Activated CD4-positive, alpha-beta T cell treated with anti-CD3 and anti-CD28 coated beads, Interleukin-2, amount 50 U/mL, for 48 hours (primary cell): ENCODE measurements around the gene FGD2.
"Not testable (repeated sequence)": the region's sequence is repeated elsewhere in the genome, so short reads cannot be mapped to it uniquely, and the experiment has no call there.

Source experiments
- DNase-seq, 2 experiments: peaks; one replicate each; pipeline ENCODE4 v3.0.0-alpha.2; 2020

Gene FGD2

DNA sequence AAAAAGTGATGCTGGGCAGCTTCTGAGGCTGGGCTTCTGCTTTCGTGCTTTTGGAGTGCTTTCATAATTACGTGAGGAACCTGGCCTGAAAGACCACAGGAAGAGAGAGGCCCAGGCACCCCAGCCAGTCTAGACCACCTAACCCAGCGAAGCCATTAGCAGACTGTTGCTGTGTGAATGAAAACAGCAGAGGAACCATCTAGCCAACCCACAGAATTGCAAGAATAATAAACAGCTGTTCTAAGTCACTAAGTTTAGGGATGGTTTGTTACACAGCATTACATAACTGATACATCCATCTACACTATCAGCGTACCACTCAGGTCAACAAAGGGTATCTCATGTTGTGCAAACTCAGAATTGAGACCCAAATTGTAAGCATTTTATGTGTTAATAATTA is 34.5 kb downstream of the FGD2 start:
- DNase-seq = no peak

DNA sequence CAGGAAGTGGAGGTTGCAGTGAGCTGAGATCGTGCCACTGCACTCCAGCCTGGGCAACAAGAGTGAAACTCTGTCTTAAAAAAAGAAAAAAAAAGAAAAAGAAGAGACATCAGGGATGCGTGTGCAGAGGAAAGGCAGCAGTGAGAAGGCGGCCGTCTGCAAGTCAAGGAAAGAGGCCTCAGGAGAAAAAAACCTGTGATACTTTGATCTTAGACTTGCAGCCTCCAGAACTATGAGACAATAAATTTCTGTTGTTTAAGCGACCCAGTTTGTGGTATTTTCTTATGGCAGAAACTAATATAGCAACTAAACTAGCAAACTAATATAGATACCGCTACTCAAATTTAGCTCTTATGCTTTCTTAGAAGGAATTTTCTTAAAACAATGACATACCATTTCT is 36.1 kb downstream of the FGD2 start:
- no peak for DNase-seq

DNA sequence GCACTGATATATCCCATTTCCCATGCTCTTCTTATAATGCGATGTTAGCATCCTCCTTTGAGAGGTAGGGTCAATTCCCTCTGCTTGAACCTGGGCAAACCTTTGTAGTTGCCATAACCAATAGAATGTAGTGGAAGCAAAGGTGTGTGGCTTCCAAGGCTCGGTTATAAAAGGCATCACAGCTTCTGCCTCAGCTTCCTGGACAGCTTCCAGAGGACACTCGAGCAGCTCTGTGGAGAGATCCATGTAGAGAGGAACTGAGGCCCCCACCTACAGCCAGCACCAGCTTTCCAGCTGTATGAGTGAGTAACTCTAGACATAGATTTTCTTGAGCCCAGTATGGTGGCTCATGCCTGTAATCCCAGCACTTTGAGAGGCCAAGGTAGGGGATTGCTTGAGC is 36.7 kb downstream of the FGD2 start:
- no peak for DNase-seq

DNA sequence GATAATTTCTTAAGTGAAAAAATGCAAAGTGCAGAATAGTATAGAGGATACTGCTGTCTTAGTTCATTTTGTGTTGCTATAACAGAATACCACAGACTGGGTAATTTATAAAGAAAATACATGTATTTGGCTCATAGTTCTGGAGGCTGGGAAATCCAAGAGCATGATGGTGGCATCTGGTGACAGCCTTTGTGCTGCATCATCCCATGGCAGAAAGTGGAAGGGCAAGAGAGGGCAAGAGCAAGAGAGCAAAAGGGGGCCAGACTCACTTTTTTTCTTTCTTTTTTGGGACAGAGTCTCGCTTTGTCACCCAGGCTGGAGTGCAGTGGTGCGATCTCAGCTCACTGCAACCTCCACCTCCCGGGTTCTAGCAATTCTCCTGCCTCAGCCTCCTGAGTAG is 37.6 kb downstream of the FGD2 start:
- DNase-seq = not testable (repeated sequence)

DNA sequence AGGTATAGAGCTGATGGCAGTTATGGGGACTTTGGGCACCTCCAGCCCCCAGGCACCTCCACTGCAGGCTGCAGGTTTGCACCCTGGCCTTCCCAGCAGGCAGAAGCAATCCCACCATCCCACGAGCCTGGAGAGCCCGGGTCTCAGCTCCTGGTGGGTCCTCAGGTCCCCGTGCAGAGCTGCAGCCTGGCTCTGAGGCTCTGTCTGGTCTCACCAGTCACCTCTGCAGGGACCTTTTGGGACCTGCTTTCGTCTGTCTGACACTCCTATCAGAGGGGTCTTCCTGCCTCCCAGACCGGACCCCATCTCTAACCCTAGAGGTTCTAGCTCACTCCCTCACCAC is 41.9 kb downstream of the FGD2 start:
- DNase-seq = no peak

DNA sequence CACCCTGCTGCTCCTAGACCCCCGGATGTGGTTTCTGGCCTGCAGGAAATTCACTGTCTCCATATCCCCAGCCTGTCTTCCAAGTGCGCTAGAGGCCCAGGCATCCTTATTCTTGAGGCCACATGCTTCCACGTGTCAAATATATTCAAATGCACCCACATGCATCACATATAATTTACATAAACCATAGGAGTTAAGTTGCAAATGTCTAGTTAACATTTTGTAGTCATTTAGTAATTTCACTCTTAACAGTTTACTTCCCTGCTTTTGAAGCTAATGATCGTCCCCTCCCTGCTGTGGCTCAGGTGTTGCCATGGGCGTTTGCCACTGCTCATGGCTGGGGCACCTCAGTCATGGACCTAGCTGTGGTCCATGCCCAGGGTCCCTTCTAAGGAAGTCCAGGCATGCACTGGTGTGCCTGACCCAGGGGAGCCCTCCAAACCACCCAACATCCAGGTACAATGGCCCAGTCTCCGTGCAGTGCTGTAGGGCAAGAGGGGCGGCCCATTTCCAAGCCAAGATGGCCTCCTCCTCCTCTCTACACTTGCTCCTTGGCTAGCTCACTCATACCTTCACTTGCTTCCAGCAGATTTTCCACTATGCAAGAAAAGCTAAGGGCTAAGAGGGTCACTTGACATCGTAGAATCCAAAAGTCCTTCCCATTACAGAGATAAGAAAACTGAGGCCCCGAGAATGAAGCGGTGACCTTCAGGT is 42.4 kb downstream of the FGD2 start:
- peak in 1 of 2 experiments; percentile 42 for DNase-seq

DNA sequence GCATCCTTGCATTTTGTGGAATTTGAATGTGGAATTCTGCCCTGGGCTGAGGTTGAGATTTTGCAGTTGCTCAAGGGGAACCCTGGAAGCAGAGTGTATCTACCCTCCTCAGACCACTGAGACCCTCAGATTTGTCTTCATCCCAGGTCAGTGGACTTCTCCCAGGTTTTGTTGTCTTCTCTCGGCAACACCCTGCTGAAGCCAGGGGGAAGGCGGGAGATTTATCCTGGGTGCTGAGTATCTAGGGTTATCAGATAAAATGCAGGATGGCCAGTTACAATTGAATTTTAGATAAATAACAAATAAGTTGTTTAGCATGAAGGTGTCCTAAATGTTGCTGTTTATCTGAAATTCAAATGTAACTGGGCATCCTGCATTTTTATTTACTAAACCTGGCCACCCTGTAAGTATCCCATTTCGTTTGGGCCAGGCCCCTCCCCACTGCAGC is 43.0 kb downstream of the FGD2 start:
- DNase-seq = no peak

DNA sequence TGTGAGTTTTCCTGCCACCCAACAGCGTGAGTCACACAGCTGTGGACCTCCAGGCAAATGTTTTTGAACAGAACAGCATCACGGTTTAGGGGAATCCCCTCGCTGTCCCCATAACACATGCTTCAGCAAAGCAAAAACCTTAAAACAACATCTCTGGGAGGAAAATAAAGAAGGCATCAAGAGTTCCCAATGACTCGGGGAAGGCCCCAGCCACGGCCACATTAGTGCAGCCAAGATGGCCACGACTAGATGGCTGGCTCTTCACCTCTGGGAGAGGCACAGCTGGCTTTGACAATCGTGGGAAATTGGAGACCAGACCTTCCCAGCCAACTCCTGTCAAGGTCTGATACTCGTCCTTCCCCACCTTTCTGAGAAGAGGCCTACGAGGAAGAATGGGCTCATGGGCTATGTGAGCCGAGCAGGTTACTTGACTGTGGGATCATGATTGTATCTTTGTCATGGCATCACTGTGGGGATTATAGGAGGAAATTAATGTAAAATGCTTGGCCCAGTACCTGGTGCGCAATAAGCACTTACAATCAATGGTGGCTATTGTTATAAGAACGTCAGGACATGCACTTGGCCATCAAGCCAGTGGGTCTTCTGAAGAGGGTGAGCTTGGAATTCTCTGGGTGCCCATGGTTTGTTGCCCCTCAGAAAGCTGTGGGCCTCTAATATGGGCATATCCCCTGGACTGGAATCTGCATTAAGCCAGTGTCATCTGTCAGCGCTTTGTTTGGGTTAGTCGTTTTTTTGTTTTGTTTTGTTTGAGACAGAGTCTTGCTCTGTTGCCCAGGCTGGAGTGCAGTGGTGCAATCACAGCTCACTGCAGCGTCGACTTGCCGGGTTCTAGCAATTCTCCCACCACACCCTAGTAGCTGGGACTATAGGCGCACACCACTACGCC is 43.6 kb downstream of the FGD2 start:
- peak; percentile 75 to 79 for DNase-seq

DNA sequence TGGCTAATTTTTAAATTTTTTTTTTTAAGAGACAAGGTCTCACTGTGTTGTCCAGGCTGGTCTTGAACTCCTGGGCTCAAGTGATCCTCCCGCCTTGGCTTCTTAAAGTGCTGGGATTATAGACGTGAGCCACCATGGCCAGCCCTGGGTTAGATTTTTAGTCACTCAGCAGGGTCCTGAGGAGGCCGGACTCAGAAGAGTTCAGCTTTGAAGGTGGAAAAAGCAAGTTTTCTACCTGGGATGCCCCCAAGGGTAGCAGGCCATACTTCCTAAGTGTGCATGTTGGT is 44.2 kb downstream of the FGD2 start:
- DNase-seq = peak in 1 of 2 experiments; percentile 36

DNA sequence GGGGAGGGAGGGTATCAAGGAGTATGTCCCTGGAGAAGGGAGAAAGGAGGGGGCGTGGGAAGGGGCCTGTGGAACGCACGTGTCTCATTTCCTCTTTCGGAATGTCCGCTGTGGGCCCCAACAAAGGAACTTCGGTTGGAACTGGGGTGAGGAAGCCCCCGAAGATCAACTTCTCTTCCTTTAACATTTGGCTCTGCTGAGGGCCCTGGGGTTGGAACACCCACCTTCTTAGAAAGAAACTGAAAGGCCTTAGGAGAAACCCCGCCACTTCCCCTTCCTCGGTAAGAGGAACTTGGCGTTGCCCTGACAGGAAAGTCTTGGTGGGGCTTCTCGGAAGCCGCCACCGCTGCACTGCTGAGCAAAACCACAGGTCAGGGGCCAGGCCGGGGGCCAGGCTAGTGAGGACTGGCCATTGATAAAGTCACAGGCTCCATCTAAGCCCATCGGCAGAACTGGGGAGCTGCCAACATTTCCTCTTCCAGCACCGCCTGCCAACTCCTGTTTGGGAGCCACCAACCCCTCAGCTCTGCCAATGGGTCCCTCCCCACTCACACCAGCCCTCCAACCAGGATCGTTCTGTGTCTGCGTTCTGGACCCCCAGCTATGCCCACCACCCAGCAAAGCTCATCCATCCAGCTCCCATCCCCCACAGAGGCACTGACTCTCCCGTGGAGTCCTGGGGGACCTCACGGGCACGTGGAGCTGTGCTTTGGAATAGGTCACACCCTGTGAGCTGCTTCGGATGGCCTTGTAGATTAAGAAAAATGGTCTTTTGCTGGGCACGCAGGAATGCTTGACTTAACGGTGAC is 44.8 kb downstream of the FGD2 start:
- peak; percentile 69 to 77 for DNase-seq

DNA sequence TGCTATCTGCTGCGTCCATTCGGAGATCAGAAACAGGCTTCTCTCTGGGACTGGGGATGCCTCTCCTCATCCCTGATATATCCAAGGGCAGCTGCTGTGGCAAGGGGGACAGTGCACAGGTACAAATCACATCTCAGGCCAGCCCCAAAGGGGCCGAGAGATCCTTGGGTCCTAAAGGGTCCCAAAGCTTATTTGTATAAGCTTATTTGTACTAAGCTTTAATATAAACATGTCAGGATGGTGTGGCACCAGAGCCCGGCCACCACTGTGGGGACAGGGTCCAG is 45.3 kb downstream of the FGD2 start:
- no peak for DNase-seq

DNA sequence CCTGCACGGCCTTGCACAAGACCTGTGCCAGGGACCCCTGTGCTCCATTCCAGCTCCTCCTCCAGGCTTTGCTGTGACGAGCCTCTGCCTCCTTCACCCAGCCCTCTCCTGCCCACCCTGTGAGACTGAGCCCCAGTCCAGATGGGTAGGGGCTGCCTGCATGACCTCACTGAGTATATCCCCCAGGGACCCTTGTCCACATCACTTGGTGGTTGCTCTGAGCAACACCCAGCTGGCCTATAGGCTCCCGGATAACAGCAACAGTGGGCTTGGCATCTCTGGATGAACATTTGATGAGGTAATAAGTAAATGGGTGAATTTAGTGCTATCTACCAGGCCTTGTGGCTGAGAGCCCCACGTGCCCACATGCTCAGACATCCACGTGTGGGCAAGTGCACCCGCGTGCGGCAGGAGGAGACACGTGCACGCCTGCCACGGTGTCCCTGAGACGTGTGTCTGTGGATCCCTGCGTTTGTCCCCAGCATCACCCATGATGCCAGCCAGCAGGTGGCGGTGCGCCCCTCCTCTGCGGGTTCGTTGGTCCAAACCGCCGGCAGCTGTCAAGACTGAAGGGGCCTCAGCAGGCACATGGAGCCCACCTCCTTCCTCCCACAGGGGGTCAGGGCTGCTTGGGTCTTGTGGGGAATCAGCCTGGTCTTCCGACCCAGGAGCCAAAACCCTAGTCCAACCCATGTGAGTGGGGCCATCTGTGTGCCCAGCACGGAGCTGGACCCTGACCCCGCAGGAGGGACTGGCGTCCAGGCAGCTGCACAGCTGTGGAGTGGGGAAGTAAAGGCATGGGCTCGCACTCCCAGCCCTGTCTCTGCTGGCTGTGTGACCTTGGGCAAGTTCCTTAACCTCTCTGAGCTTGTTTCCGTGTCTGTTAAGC is 45.9 kb downstream of the FGD2 start:
- DNase-seq = peak; percentile 94 to 95

DNA sequence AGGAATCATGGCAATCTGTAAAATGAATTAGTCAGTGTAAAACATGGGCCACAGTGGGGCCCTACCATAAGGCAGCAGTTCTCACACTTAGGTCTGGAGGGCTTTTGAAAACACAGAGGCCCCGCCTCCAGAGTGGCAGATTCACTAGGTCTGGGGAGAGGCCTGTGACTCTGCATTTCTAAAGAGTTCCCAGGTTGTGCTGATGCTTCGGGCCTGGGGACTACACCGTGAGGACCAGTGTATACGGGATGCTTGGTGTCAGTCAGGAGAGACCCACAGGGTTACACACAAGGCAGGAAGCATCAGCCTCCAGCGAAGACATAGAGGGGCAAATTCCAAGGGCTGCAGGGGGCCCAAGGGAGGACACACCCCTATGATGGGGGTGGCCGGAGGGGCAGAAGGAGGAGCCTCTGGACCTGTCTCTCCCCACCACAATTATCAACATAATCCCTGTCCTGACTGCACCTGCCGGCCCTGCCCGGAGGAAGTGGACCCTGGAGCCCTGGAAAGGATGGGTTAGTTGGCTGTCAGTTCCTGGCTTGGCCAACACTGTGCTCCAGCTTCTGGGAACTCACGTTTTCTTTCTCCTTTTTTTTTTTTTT is 46.7 kb downstream of the FGD2 start:
- peak; percentile 34 to 37 for DNase-seq

DNA sequence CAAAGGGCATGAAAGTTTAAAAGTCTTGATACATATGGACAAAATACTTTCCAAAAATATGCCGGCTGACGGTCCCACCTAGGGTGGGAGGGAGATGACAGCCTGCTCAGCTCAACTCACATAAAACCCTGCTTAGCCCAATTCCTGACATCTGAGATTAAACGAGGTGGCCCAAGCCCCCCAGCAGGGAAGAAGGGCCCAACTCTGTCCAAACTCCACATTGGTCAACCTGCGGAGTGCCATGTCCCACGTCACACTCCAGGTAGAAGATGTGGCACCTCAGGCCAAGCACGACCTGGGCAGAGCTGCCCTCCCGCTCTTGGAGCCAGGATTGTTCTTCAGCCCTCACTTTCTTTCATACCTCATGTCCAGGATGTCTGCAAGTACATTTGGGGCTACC is 48.2 kb downstream of the FGD2 start:
- no peak for DNase-seq

DNA sequence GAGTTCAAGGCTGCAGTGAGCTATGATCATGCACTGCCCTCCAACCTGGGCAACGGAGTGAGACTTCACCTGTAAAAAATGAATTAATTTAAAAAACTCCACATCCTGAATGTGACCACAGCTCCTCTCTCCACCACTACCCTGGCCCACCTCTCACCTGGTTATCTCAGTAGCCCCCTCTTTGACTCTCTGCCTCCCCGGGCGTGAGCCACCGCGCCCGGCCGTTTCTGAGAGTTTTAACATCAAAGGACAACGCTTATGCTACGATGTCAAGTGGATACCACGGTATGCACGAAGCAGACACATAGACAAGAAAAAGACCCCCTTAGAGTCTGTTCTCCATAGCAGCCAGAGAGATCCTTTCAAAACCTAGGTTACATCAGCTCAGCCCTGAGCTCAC is 48.7 kb downstream of the FGD2 start:
- DNase-seq = no peak

DNA sequence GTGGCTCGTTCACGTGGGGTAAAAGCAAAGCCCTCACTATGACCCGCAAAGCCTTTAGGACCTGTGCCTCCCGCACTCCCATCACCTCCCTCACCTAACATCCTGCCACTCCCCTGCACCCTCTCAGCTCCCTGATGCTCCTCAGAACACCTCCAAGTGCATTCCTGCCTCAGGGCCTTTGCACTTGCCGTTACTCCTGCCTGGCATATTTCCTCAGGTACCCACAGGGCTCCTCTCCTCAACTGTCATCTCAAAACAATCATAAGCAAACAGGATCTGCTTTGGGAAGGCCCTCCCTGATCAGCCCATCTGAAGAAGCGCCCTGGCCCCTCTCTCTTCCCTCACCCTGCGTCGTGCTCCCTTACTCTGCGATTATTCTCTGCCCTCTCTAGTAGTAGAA is 49.1 kb downstream of the FGD2 start:
- DNase-seq = no peak

DNA sequence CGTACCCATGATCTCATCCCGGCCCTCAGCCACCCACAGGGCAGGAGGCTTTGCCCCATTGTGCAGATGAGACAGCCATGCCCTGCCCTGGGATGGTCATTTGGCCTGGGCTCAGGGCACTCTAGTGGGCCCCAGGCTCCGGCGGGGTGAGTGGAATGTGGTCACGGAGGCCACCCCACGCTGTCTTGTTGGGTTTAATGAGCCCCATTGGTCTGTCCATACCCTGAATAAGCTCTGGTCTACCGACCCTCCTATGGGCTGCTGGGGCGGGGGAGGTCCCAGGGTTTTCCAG is 50.6 kb downstream of the FGD2 start:
- no peak for DNase-seq

DNA sequence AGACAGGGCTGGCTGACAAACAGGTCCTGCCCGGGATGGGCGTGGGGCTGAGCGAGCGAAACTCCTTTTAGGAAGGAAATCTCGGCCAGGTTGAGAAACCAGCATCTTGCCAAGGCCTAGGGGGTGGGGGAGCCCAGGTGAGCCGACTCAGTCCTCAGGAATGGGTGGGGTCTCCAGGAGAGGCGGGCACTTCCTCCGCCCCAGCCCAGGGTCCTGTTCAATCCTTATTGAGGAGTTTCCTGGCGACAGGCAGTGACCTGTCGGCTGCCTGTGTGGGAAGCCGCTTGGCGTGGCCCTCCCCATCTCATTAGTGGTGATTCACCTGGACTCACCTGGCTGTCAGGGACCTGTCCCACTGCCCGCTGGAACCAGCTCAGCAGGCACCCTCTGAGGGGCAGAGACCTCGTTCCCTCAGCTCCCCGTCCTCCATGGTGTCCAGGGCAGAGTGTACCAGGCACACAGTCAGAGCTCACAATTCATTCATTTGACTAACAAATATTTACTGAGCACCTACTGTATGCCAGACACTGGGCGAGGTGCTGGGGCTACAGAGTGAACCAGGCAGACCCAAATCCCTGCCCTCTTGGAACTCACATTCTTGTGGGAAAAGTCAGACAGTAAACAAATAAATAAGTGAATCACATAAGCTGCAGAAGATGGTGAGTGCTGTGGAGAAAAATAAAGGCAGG is 51.1 kb downstream of the FGD2 start:
- DNase-seq = no peak

DNA sequence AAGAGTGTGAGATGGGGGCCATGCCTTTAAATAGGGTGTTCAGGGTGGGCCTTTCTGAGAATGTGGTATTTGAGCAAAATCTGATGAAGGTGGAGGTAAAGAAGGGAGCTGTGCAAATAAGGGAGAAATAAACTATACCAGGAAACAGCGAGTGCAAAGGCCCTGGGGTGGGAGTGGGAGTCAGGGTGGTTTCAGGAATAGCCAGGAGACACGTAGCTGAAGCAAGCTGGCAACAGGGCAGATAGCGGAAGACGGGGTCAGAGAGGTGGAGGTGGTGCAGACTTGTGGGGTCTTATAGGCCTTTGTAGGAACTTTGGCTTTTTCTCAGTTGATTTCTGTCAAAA is 51.6 kb downstream of the FGD2 start:
- no peak for DNase-seq

DNA sequence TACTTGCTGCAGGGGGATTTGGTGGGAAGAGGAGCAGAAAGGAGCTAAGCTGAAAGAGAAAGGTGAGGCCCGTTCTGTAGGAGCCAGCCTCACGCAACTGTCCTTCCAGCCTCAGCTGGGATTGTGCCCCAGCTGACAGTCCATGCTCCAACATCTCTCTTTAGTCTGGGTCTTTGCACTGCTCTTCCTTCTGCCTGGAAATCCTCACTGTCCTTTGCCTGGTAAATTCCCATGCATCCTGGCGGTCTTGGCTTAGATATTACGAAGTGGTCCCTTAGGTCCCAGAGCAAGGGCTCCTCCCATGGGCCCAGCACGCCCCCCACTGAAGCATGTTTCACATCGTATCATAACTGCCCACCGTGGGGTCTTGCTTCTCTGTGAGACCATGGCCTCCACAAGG is 52.2 kb downstream of the FGD2 start:
- DNase-seq = no peak

DNA sequence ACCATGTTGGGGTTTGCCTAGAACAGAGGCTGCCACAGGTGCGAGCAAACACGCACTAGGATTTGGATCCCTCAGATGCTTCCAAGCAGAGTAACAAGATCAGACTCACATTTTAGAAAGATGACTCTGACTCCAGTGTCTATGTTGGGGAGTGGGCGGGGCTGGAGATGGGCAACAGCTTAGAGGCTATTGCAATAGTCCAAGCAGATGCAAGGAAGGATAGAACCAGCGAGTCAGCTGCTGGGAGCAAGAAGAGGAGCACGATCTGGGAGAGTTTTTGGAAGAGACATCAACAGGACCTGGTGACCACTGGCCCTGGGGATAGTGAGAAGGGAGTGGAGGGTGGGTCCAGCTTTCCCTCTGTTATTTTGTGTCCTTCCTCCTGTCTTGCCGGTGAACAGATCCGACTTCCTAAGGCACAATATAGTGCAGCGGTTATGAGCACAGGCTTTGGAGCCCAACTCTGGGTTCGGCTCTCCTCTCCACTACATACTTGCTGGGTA is 52.7 kb downstream of the FGD2 start:
- DNase-seq = no peak

DNA sequence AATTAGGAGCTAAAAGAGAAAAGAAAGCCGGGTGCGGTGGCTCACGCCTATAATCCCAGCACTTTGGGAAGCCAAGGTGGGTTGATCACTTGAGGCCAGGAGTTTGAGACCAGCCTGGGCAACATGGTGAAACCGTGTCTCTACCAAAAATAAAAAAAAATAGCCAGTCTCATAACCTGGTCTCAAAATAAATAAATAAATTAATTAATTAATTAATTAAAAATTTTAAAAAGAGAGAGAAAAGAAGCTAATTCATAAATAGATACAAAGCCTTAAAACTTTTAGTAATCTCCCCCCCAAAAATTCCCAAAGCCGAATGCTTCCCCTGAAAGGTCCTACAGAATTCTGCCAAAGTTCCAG is 53.5 kb downstream of the FGD2 start:
- not testable (repeated sequence) for DNase-seq
